Thoracic aorta (tissue), 2 donors: ENCODE results near the gene LAD1. TPM values are rescaled to one million over a fixed set of nuclear protein-coding genes. Genes with fewer than 3 reads are reported as not detected.

Source experiments
- ATAC-seq: fragments of 150-250 bp; one replicate; pipeline ENCODE4 v1.8.0; 2017; ENCODE audit warnings: low read depth; ENCODE audit not compliant: insufficient number of reproducible peaks, low FRiP score
- DNase-seq: peaks from one replicate; pipeline ENCODE4 v3.0.0-alpha.2; 2020; ENCODE audit warnings: low spot score
- H3K27ac ChIP-seq, 2 donors: fragments of 200-600 bp; sonication (generic); 1 replicate in 1 of 2; 2 replicates in 1 of 2; pipeline ENCODE4 v1.5.1; 2016; ENCODE audit warnings: mild to moderate bottlenecking in 2 of 2, moderate library complexity in 2 of 2
- H3K27me3 ChIP-seq: fragments of 200-600 bp; sonication (generic); replicated peaks from 2 replicates; pipeline ENCODE4 v1.6.0; 2016; ENCODE audit warnings: mild to moderate bottlenecking; ENCODE audit not compliant: insufficient read depth
- H3K36me3 ChIP-seq: fragments of 200-600 bp; sonication (generic); one replicate; pipeline ENCODE4 v1.5.1; 2016
- H3K4me1 ChIP-seq, 2 donors: fragments of 200-600 bp; sonication (generic); 1 replicate in 1 of 2; 2 replicates in 1 of 2; pipeline versions ENCODE4 v1.5.1 to v1.6.0; 2016; ENCODE audit warnings: low read depth in 2 of 2, mild to moderate bottlenecking in 1 of 2; ENCODE audit not compliant: control insufficient read depth in 1 of 2
- H3K4me3 ChIP-seq: fragments of 200-600 bp; sonication (generic); 2 replicates; pipeline ENCODE4 v1.5.1; 2016; ENCODE audit warnings: mild to moderate bottlenecking
- H3K9me3 ChIP-seq: fragments of 200-600 bp; sonication (generic); 2 replicates; pipeline ENCODE4 v1.5.1; 2016
- CTCF ChIP-seq: fragments of 200-600 bp; sonication (generic); IDR thresholded peaks from one replicate; pipeline ENCODE4 v1.5.1; 2019; ENCODE audit warnings: antibody characterized with exemption
- total RNA-seq, 2 donors: library from RNA; depleted of rRNA; stranded (reverse); fragments of >200 nt; gene quantifications; one replicate each; pipeline versions ENCODE4 v1.1.0 to v1.2.3, GENCODE V29; 2016

The LAD1 gene
- total RNA-seq, 2 donors from 2014 or later: 0.41 to 11.1 TPM

GRCh38 chr1:201430776-201431175 lies 31.7 kb upstream of the LAD1 start:
- no peak for ATAC-seq

GRCh38 chr1:201429736-201430501 lies 30.8 kb upstream of the LAD1 start:
- no peak for ATAC-seq
- Histone ChIP-seq H3K27me3 (no peaks in the 10 kb centered on the region), H3K36me3 (no peaks in the 10 kb centered on the region), H3K9me3 (no peaks in the 10 kb centered on the region), H3K27ac (no peak overlapping the region), H3K4me1 (peaks cover 0 to 6% of the 10 kb centered on the region in 2 donors), H3K4me3 (no peak overlapping the region)
- DNase-seq: no peak
- no peak for TF ChIP-seq CTCF

More at GRCh38 chr1:201430776-201431175, 31.7 kb upstream of the LAD1 start:
- TF ChIP-seq CTCF: no peak
- H3K36me3 ChIP-seq: no peaks in the 10 kb centered on the region
- H3K27ac ChIP-seq: no peak overlapping the region
- no peaks in the 10 kb centered on the region for H3K27me3 ChIP-seq
- no peak for DNase-seq
- no peaks in the 10 kb centered on the region for H3K9me3 ChIP-seq
- peaks cover 0 to 11% of the 10 kb centered on the region in 2 donors for H3K4me1 ChIP-seq
- H3K4me3 ChIP-seq: no peak overlapping the region

- no peak for ATAC-seq
These were observed 28.8 kb upstream of the LAD1 start for GRCh38 chr1:201427963-201428362.

GRCh38 chr1:201426479-201427310 lies 27.6 kb upstream of the LAD1 start:
- no peak for TF ChIP-seq CTCF
- no peaks in the 10 kb centered on the region for H3K36me3 ChIP-seq
- no peak overlapping the region for H3K4me3 ChIP-seq
- H3K27me3 ChIP-seq: no peaks in the 10 kb centered on the region
- H3K9me3 ChIP-seq: no peaks in the 10 kb centered on the region
- no peak for DNase-seq
- H3K4me1 ChIP-seq: no peaks in the 10 kb centered on the region
- no peak overlapping the region for H3K27ac ChIP-seq
- ATAC-seq: no peak

More at GRCh38 chr1:201427963-201428362, 28.8 kb upstream of the LAD1 start:
- DNase-seq: no peak
- no peak overlapping the region for H3K4me3 ChIP-seq
- no peak overlapping the region for H3K27ac ChIP-seq
- H3K9me3 ChIP-seq: no peaks in the 10 kb centered on the region
- TF ChIP-seq CTCF: no peak
- peaks cover 0 to 2% of the 10 kb centered on the region in 2 donors for H3K4me1 ChIP-seq
- H3K27me3 ChIP-seq: no peaks in the 10 kb centered on the region
- H3K36me3 ChIP-seq: no peaks in the 10 kb centered on the region

GRCh38 chr1:201424146-201424545 lies 25.0 kb upstream of the LAD1 start:
- H3K4me1 ChIP-seq: no peaks in the 10 kb centered on the region
- no peak overlapping the region for H3K4me3 ChIP-seq
- no peaks in the 10 kb centered on the region for H3K27me3 ChIP-seq
- ATAC-seq (no peak), DNase-seq (no peak)
- no peak for TF ChIP-seq CTCF
- H3K9me3 ChIP-seq: no peaks in the 10 kb centered on the region
- no peaks in the 10 kb centered on the region for H3K36me3 ChIP-seq
- H3K27ac ChIP-seq: no peak overlapping the region
